CD4-positive, alpha-beta memory T cell (primary cell): ENCODE measurements around the gene SFMBT2. TPM values are rescaled to one million over a fixed set of nuclear protein-coding genes. Genes with fewer than 3 reads are reported as not detected.
"Not testable (repeated sequence)": the region's sequence is repeated elsewhere in the genome, so short reads cannot be mapped to it uniquely, and the experiment has no call there.

Experiments
- CTCF ChIA-PET: fragments of 350-600 bp; sonication (Branson Sonifier 250); formaldehyde crosslinking; loops from one replicate; lab custom pipeline; 2021; ENCODE audit warnings: inconsistent platforms; ENCODE audit not compliant: partially characterized antibody; lab: Charles Lee
- POLR2A ChIA-PET: fragments of 350-600 bp; sonication (Branson Sonifier 250); formaldehyde crosslinking; loops from one replicate; lab custom pipeline; 2021; ENCODE audit not compliant: partially characterized antibody; lab: Charles Lee
- DNase-seq, 5 donors: peaks; one replicate each; pipeline versions ENCODE4 v3.0.0 to v3.0.0-alpha.2; 2020 to 2022; ENCODE audit warnings: mixed read lengths in 1 of 5
- H3K27ac ChIP-seq: one replicate; pipeline ENCODE4 v1.7.0; 2013; ENCODE audit warnings: low read depth, low read length
- H3K27me3 ChIP-seq: 2 replicates; pipeline ENCODE4 v1.7.0; 2013; ENCODE audit warnings: mild to moderate bottlenecking, low read length, moderate library complexity; ENCODE audit not compliant: insufficient read depth
- H3K36me3 ChIP-seq: 2 replicates; pipeline ENCODE4 v1.7.0; 2013; ENCODE audit warnings: mild to moderate bottlenecking, low read length, moderate library complexity; ENCODE audit not compliant: insufficient read depth
- H3K4me1 ChIP-seq: 2 replicates; pipeline ENCODE4 v1.7.0; 2013; ENCODE audit warnings: mild to moderate bottlenecking, low read length, moderate library complexity; ENCODE audit not compliant: insufficient read depth
- H3K4me3 ChIP-seq, 2 donors: one replicate each; pipeline ENCODE4 v1.7.0; 2013; ENCODE audit warnings: low read length in 2 of 2, mild to moderate bottlenecking in 1 of 2
- H3K9me3 ChIP-seq, 2 donors: one replicate each; pipeline ENCODE4 v1.7.0; 2013; ENCODE audit warnings: low read length in 2 of 2, control low read depth in 1 of 2; ENCODE audit not compliant: control insufficient read depth in 1 of 2
- H3K27ac Mint-ChIP-seq, 7 donors: one replicate each; pipeline ENCODE4 v1.8.0; 2020 to 2021; ENCODE audit warnings: mixed read lengths in 7 of 7, mild to moderate bottlenecking in 6 of 7, inconsistent platforms in 3 of 7, moderate library complexity in 3 of 7
- H3K27me3 Mint-ChIP-seq, 2 donors: one replicate each; pipeline ENCODE4 v1.8.0; 2020 to 2021; ENCODE audit warnings: mixed read lengths in 2 of 2
- H3K36me3 Mint-ChIP-seq, 2 donors: one replicate each; pipeline ENCODE4 v1.8.0; 2020 to 2021; ENCODE audit warnings: mixed read lengths in 2 of 2, inconsistent platforms in 1 of 2, mild to moderate bottlenecking in 1 of 2
- H3K4me1 Mint-ChIP-seq, 4 donors: one replicate each; pipeline ENCODE4 v1.8.0; 2020 to 2021; ENCODE audit warnings: mixed read lengths in 4 of 4, mild to moderate bottlenecking in 1 of 4
- H3K4me3 Mint-ChIP-seq, 8 donors: one replicate each; pipeline ENCODE4 v1.8.0; 2020 to 2021; ENCODE audit warnings: mixed read lengths in 8 of 8, mild to moderate bottlenecking in 7 of 8, moderate library complexity in 6 of 8, inconsistent platforms in 3 of 8
- H3K9me3 Mint-ChIP-seq, 8 donors: one replicate each; pipeline ENCODE4 v1.8.0; 2020 to 2021; ENCODE audit warnings: mixed read lengths in 8 of 8, mild to moderate bottlenecking in 5 of 8, inconsistent platforms in 3 of 8, moderate library complexity in 1 of 8
- intact Hi-C: fragments of 100-400 bp; cut with micrococcal nuclease; formaldehyde crosslinking; loops from one replicate; pipeline ENCODE4 v1.15.1; 2023
- polyA plus RNA-seq, 2 donors: library from polyadenylated mRNA; unstranded; fragments of 300-500 nt; fragmentation: Illumina TruSeq; gene quantifications; one replicate each; pipeline ENCODE4 v1.2.3, GENCODE V29; 2021
- total RNA-seq, 2 experiments: library from RNA; stranded (reverse); gene quantifications; one replicate each; pipeline ENCODE4 v1.2.3, GENCODE V29; 2021

The SFMBT2 gene
- total and polyA plus RNA-seq, 4 experiments from 2014 or later, result 1.7 to 22.3 (median 11.7) TPM

GRCh38 chr10:7403620-7404019 is 7.2 kb downstream of the SFMBT2 start:
- DNase-seq, result no peak
- H3K4me3 ChIP-seq, result no peak overlapping the region
- peaks cover 7 to 16% of the 10 kb centered on the region in 2 donors for H3K36me3 Mint-ChIP-seq
- H3K4me1 Mint-ChIP-seq, result peaks cover 30 to 61% (median 47%) of the 10 kb centered on the region in 4 donors
- H3K9me3 ChIP-seq, result no peaks in the 10 kb centered on the region
- no peaks in the 10 kb centered on the region for H3K36me3 ChIP-seq
- intact Hi-C loops, result no loop called here
- no peak overlapping the region for H3K4me3 Mint-ChIP-seq
- ChIA-PET CTCF (interaction anchor here (0.6 to 1.2 kb wide), 2 partner anchors 7 to 217 kb away, joined by 3 to 7 read pairs; partner anchors contain the start of gene SFMBT2), POLR2A (no interaction called here)
- H3K4me1 ChIP-seq, result peaks cover 24% of the 10 kb centered on the region
- no peaks in the 10 kb centered on the region for H3K9me3 Mint-ChIP-seq
- H3K27ac ChIP-seq, result no peak overlapping the region
- H3K27me3 Mint-ChIP-seq, result no peaks in the 10 kb centered on the region
- H3K27me3 ChIP-seq, result no peaks in the 10 kb centered on the region
- H3K27ac Mint-ChIP-seq, result no peak overlapping the region

DNA sequence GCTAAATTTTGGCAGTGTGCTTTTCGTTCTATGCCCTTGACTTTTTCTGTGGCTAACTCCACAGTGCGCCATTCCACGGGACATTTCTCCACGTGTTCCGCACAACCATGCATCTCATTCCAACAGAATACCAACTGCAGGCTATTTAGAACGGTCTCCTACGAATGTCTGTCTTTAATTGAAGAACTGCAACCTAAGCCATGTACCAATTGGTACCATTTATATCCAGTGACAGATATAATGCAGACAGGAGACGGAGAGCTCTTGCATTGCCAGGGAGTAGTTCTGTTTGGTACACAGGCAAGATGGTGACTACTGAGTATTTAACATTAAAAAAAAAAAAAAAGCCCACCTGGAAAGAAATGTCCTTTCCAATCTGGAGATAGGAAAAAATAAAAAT is 9.1 kb downstream of the SFMBT2 start:
- Histone ChIP-seq H3K27ac (no peak overlapping the region), H3K4me1 (peaks cover 14% of the 10 kb centered on the region), H3K9me3 (no peaks in the 10 kb centered on the region), H3K36me3 (no peaks in the 10 kb centered on the region), H3K27me3 (no peaks in the 10 kb centered on the region), H3K4me3 (no peak overlapping the region)
- Mint-ChIP-seq H3K27me3 (no peaks in the 10 kb centered on the region), H3K4me1 (peaks cover 30 to 58% (median 45%) of the 10 kb centered on the region in 4 donors), H3K27ac (no peak overlapping the region), H3K9me3 (no peaks in the 10 kb centered on the region), H3K36me3 (peaks cover 7 to 18% of the 10 kb centered on the region in 2 donors), H3K4me3 (no peak overlapping the region)
- ChIA-PET POLR2A (no interaction called here), CTCF (interaction anchor here (1.4 kb wide), 1 partner anchor 483 kb away, joined by 5 read pairs; no protein-coding TSS in a partner anchor)
- intact Hi-C loops, result no loop called here
- DNase-seq, result no peak

- no peak overlapping the region for H3K4me3 ChIP-seq
- no peaks in the 10 kb centered on the region for H3K9me3 Mint-ChIP-seq
- no peak overlapping the region for H3K27ac Mint-ChIP-seq
- H3K9me3 ChIP-seq, result no peaks in the 10 kb centered on the region
- no peak overlapping the region for H3K4me3 Mint-ChIP-seq
- ChIA-PET CTCF (interaction anchor here (1.4 kb wide), 1 partner anchor 482 kb away, joined by 5 read pairs; no protein-coding TSS in a partner anchor), POLR2A (no interaction called here)
- H3K4me1 Mint-ChIP-seq, result peaks cover 33 to 56% (median 44%) of the 10 kb centered on the region in 4 donors
- peaks cover 7 to 18% of the 10 kb centered on the region in 2 donors for H3K36me3 Mint-ChIP-seq
- intact Hi-C loops, result no loop called here
- DNase-seq, result no peak
- H3K4me1 ChIP-seq, result peaks cover 10% of the 10 kb centered on the region
- H3K36me3 ChIP-seq, result no peaks in the 10 kb centered on the region
- H3K27me3 ChIP-seq, result no peaks in the 10 kb centered on the region
- H3K27ac ChIP-seq, result no peak overlapping the region
- no peaks in the 10 kb centered on the region for H3K27me3 Mint-ChIP-seq
Observed at GRCh38 chr10:7401156-7401555, 9.7 kb downstream of the SFMBT2 start.

DNA sequence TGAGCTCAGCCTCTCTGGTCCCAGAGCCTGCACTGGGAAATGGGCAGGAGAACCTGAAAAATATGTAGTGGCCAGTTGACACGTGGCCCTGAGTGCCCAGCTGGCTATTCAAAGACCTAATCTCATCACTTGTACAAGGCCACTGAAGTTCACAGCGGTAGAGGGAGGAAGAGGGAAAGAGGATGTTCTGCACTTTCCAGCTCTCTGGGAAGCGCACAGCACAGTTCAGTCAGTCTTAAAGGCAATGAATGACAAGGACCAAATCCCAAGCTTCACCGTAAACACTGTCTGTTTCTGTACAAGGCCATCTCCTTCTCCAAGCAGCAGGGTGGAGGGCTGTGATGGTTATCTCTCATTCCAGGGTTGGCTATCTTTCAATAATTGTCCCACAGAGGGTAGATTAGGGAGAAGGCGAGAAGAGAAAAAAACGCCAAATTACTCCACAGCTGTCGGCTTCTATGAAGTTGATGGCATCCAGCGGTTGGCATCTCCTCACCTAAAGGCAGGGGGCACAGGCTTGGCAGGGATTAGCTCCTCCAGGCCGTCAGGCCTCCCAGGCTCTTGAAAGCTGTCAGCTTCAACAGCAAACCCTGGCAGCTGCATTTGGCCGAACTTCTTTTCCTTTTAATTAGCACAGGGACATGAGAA is 10.6 kb downstream of the SFMBT2 start:
- Histone ChIP-seq H3K27me3 (no peaks in the 10 kb centered on the region), H3K4me3 (no peak overlapping the region), H3K4me1 (peaks cover 6% of the 10 kb centered on the region), H3K9me3 (no peaks in the 10 kb centered on the region), H3K27ac (no peak overlapping the region), H3K36me3 (no peaks in the 10 kb centered on the region)
- ChIA-PET CTCF (interaction anchor here (2.4 kb wide), 1 partner anchor 11 kb away, joined by 10 read pairs; the partner anchor contains the start of gene SFMBT2), POLR2A (no interaction called here)
- Mint-ChIP-seq H3K4me3 (no peak overlapping the region), H3K27ac (no peak overlapping the region), H3K27me3 (no peaks in the 10 kb centered on the region), H3K4me1 (peaks cover 32 to 57% (median 37%) of the 10 kb centered on the region in 4 donors), H3K36me3 (peaks cover 7 to 16% of the 10 kb centered on the region in 2 donors), H3K9me3 (no peaks in the 10 kb centered on the region)
- intact Hi-C loops, result no loop called here
- no peak for DNase-seq

GRCh38 chr10:7399533-7399932 is 11.3 kb downstream of the SFMBT2 start:
- intact Hi-C loops, result no loop called here
- Mint-ChIP-seq H3K36me3 (peaks cover 4 to 12% of the 10 kb centered on the region in 2 donors), H3K27me3 (no peaks in the 10 kb centered on the region), H3K4me1 (peaks cover 29 to 55% (median 32%) of the 10 kb centered on the region in 4 donors), H3K4me3 (no peak overlapping the region), H3K9me3 (no peaks in the 10 kb centered on the region), H3K27ac (no peak overlapping the region)
- no peak overlapping the region for H3K27ac ChIP-seq
- no peak overlapping the region for H3K4me3 ChIP-seq
- peaks cover 5% of the 10 kb centered on the region for H3K4me1 ChIP-seq
- H3K27me3 ChIP-seq, result no peaks in the 10 kb centered on the region
- DNase-seq, result no peak
- H3K9me3 ChIP-seq, result no peaks in the 10 kb centered on the region
- no peaks in the 10 kb centered on the region for H3K36me3 ChIP-seq
- ChIA-PET POLR2A (no interaction called here), CTCF (interaction anchor here (2.4 kb wide), 1 partner anchor 11 kb away, joined by 10 read pairs; the partner anchor contains the start of gene SFMBT2)

DNA sequence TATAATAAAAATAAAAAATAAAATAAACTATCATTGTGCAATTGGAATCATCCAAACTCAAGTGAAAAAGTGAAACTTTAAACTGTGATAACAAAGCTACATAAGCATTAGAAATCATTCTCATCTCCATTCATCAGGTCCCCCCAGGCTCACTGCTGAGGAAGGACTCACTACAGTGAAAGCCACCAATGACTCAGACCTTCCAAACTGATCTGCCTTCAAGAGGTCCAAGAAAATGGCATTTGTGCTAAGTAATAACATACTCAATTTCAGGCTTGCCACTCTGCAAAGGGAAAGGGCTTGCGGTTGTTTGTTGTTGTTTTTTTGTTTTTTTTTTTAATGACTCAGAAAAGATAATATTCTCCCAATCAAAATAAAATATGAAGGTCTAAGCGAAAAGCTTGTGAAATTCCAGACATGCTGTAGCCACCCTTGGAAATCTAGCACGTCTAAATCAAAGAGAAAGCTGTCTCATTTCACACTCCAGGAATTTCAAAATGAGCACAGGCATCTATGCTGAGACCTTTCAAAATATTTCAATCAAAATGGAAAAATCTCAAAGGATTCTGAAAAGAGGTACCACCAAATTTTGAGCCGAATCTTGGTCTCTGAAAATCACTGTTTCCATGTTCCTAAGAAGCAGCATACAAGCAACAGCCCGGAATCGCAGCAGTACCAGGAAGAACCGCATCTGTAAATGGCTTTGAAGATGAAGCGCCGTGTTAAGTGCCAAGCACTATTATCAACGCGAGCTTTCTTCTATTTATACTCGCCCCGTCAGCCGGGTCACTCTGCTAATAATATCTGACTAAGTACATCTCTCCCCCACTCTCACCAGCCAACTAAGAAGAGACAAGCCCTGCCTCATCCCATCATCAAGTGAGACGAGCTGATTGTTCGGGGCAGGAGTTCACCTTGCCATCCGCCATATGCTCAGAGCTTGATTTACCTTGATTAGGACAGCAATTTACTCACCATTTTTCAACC is 13.5 kb downstream of the SFMBT2 start:
- CTCF ChIA-PET, result interaction anchor here (1.0 kb wide), 1 partner anchor 21 kb away, joined by 4 read pairs; no protein-coding TSS in a partner anchor
- Histone ChIP-seq H3K4me1 (peaks cover 5% of the 10 kb centered on the region), H3K9me3 (no peaks in the 10 kb centered on the region), H3K36me3 (no peaks in the 10 kb centered on the region), H3K27ac (no peak overlapping the region), H3K27me3 (no peaks in the 10 kb centered on the region), H3K4me3 (no peak overlapping the region)
- Mint-ChIP-seq H3K4me1 (peaks cover 33 to 57% (median 37%) of the 10 kb centered on the region in 4 donors), H3K9me3 (no peaks in the 10 kb centered on the region), H3K4me3 (peak overlapping the region in 3 of 8 donors; percentile 2 to 41 (median 17)), H3K36me3 (peaks cover 0 to 6% of the 10 kb centered on the region in 2 donors), H3K27ac (peak overlapping the region in 2 of 7 donors; percentile 6 to 22), H3K27me3 (no peaks in the 10 kb centered on the region)
- DNase-seq, result no peak
- POLR2A ChIA-PET, result no interaction called here
- intact Hi-C loops, result no loop called here

DNA sequence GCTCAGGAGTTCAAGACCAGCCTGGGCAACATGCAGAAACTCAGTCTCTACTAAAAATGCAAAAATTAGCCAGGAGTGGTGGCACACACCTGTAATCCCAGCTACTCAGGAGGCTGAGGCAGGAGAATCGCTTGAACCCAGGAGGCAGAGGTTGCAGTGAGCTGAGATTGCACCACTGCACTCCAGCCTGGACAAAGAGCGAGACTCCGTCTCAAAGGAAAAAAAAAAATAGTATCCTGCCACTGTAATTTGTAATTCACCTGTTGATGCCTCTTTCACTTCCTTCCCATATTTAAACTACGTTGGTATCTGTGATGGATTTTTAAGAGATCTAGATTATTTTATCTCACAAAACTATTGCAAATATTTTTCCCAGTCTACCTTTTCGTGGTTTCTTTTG is 18.5 kb downstream of the SFMBT2 start:
- H3K9me3 Mint-ChIP-seq, CTCF ChIA-PET, intact Hi-C loops, H3K27me3 Mint-ChIP-seq, H3K27me3 ChIP-seq, H3K36me3 Mint-ChIP-seq, H3K4me3 Mint-ChIP-seq, DNase-seq, POLR2A ChIA-PET, H3K9me3 ChIP-seq, H3K4me3 ChIP-seq, H3K36me3 ChIP-seq, H3K27ac ChIP-seq: not testable (repeated sequence)
- H3K4me1 Mint-ChIP-seq, result peaks cover 39 to 60% (median 46%) of the 10 kb centered on the region in 4 donors
- H3K4me1 ChIP-seq, result peaks cover 28% of the 10 kb centered on the region
- peak overlapping the region in 3 of 7 donors; percentile 8 to 43 (median 39) for H3K27ac Mint-ChIP-seq
